ENCODE data around the gene TRPC4.

Gene TRPC4

DNA sequence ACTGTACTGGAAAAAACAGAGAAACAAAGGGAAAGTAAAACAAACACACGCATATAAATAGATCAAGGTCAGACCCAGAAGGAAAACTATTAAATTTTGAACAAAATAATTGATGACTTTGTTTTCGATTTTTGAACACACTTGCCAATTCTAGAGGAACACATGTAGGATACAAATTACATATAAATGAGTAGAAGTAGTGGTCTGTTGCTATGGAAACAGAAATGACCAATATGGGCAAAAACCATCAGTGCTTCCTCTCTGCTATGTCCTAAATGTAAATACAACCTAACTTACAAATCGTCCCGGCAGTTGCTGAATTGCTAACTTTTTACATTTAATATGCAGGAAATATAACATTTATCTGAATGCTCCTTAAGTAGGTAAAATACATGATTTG lies 205.8 kb downstream of the TRPC4 start:
- no peak for TF ChIP-seq JUND (IDR thresholded peaks at IDR 0.05; ENCODE audit: low read depth)
- in situ Hi-C loops (cut with HindIII; ENCODE audit: low pct_unique_long_range_greater_than_20kb, low sequenced_read_pairs) = no loop called here
- DNase-seq (ENCODE audit: low read depth in 1 of 2, low spot score in 1 of 2) = no peak

DNA sequence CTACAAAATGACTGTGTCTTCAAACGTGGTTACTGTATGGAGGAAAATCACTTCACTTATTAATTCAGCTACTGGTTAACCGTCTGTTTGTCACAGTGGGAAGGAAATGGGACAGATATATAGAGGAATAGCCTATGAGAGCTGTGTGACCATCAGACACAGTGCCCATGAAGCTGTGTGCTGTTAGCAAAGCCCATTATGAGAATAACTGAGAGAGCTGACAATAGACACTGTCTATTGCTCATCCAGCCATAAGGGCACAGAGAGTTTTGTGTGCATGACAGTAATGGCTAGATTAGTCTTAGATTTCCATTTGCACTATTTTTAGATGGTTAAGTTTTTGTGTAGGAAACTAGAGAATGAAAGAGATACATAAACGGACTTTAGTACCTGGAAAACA lies 206.9 kb downstream of the TRPC4 start:
- DNase-seq (ENCODE audit: low read depth in 1 of 2, low spot score in 1 of 2) = no peak
- TF ChIP-seq JUND (IDR thresholded peaks at IDR 0.05; ENCODE audit: low read depth) = no peak
- in situ Hi-C loops (cut with HindIII; ENCODE audit: low pct_unique_long_range_greater_than_20kb, low sequenced_read_pairs) = no loop called here

DNA sequence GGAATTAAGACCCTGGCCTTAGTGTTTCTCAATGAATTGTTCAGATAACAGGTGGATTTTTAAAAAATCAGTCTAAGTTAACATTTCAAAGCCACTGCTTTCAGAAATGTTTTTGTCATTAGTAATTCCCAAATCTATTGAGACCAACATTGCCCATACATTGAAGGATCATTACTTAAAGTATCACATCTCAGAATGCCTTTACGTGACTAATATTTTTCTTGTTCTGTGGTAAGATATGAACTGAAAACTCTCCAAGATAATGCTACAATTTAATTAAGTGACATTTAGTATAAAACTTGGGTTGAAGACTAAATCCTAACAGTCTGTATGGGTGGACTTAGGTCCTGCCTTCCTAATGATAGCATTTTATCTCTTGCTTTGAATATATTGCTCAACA lies 211.6 kb downstream of the TRPC4 start:
- TF ChIP-seq JUND (IDR thresholded peaks at IDR 0.05; ENCODE audit: low read depth) = no peak
- no peak for DNase-seq (ENCODE audit: low read depth in 1 of 2, low spot score in 1 of 2)
- in situ Hi-C loops (cut with HindIII; ENCODE audit: low pct_unique_long_range_greater_than_20kb, low sequenced_read_pairs) = no loop called here

DNA sequence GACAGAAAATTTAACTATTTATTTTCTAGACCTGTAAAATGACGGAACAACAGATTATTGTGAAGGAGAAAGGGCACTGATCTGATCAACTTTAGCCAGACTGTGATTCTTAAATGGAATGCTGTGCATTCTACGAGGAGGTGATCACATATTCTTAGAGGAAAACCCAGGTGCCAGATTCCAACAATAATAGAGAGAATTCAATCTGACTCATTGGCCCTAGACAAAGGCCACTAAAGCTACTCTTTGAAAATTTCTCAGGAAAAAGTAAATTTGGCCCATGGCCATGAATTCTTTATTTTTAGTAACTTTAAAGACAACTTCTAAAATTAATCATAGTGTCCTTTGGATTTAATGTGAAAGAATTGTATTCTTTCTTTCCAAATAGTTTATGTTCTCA lies 212.4 kb downstream of the TRPC4 start:
- no peak for DNase-seq (ENCODE audit: low read depth in 1 of 2, low spot score in 1 of 2)
- in situ Hi-C loops (cut with HindIII; ENCODE audit: low pct_unique_long_range_greater_than_20kb, low sequenced_read_pairs) = no loop called here

DNA sequence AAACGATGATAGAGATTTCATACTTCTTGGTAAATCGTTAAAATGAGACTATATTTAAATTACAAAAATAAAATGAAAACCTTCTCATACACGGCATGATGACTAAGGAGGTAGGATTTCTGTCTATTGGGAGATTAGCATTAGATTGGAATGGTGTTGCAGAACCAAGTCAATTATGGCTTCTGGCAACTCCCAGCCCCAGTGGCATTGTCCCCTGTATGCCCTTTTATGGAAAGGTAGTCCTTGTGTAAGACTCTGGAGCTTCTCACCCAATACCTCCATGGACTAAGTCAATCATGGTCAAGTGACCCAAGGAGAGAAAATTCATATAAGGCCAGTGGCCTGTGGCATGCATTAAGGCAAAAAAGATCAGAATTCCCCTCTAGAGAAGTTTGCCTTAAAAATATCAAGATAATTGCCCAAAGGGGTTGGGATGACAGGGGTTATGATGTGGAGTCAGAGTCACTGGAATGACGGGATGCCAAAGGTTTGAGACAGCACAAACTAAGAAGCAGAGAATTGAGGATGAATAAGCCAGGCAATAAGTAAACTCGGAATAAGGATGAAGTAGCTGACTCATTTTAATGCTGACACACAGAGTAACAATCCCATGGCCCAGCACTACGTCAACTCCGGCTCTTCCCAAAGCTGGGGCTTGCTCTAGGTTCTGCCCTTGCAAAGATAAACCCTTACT lies 213.2 kb downstream of the TRPC4 start:
- no peak for TF ChIP-seq JUND (IDR thresholded peaks at IDR 0.05; ENCODE audit: low read depth)
- no peak for DNase-seq (ENCODE audit: low read depth in 1 of 2, low spot score in 1 of 2)
- in situ Hi-C loops (cut with HindIII; ENCODE audit: low pct_unique_long_range_greater_than_20kb, low sequenced_read_pairs) = no loop called here

More for the DNA sequence above, 212.4 kb downstream of the TRPC4 start:
- TF ChIP-seq JUND (IDR thresholded peaks at IDR 0.05; ENCODE audit: low read depth) = no peak

DNA sequence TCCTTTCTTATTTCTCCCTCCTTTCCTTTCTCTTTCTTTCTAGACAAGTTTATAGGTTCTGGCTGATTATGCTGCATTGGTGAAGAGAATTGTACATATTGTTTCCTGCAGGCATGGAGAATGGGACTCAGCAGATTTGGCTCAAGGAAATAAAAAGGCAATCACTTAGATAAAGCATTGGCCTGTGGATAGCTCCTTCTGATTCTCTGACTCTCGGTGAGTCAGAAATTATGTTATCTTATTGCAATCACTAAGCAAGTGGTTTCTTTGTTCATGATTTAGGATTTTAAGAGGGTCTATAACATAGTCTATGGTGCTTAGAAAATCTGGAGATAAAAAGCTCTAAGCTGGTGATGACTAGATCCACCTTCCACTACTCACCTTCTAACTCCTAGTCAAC lies 217.0 kb downstream of the TRPC4 start:
- TF ChIP-seq JUND (IDR thresholded peaks at IDR 0.05; ENCODE audit: low read depth) = no peak
- in situ Hi-C loops (cut with HindIII; ENCODE audit: low pct_unique_long_range_greater_than_20kb, low sequenced_read_pairs) = no loop called here
- DNase-seq (ENCODE audit: low read depth in 1 of 2, low spot score in 1 of 2) = no peak

DNA sequence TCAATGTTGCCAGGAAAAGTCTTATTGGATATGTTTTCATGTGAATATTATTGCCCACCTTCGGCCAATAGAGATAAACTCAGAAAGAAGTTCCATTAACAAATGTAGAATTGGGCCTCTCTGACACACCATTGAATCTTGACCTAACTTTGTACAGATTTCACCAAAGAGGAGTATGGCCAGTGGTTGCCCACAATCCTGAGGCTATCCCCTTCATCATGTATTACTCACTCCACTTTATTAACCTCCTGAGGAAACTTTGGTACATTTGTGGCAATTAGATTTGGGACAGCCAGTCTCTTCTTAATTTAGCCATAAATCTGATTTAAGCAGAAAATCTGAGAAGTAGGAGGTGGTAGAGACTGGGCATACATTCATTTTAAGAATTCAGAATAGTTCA lies 217.7 kb downstream of the TRPC4 start:
- in situ Hi-C loops (cut with HindIII; ENCODE audit: low pct_unique_long_range_greater_than_20kb, low sequenced_read_pairs) = no loop called here
- TF ChIP-seq JUND (IDR thresholded peaks at IDR 0.05; ENCODE audit: low read depth) = no peak
- DNase-seq (ENCODE audit: low read depth in 1 of 2, low spot score in 1 of 2) = no peak

DNA sequence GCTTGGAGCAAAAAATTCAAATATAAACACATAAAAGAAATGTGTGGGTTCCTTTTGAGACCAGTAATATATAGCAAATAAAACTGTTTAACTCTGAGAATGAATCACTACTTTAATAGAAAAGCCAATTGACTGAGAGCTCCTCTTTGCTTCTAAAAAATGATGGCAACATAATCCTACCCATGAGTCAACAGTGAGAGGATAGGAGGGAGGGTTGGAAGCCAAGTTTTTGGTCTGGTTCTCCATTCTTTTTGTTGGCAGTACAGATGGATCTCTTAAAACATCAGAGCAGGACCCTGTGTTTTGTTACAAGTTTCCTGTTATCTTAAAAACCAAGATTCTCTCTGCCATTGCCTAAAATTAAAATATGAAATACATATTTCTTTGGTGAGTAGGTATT lies 221.0 kb downstream of the TRPC4 start:
- no peak for DNase-seq (ENCODE audit: low read depth in 1 of 2, low spot score in 1 of 2)
- no peak for TF ChIP-seq JUND (IDR thresholded peaks at IDR 0.05; ENCODE audit: low read depth)
- in situ Hi-C loops (cut with HindIII; ENCODE audit: low pct_unique_long_range_greater_than_20kb, low sequenced_read_pairs) = no loop called here

DNA sequence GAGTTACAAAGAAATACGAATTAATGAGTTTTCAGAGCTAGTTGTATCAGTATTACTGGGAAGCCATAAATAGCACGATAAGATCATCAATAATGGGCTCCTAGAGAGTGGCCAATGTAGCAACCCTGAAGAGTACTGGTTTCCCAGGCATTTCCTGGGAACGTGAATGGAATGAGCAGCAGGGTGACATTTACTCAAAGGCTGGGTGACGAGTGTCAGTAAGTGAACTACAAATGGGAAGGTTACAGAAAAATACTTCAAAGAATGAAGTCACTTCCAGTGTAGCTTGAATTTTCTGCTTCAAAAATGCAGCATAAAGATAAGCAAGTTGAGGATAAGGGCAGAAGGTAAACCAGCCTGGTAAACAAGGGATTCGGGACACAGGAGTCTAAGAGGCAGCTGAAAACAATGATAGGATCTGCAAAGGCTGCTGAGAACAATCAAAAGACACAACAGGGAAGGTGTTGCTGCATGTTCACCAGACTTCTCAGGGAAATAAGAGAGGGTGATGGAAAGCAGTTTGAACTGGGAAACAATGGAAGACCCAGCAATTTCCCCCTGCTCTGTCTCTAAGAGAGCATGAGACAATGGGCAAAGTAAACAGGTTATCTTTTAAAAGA lies 222.4 kb downstream of the TRPC4 start:
- DNase-seq (ENCODE audit: low read depth in 1 of 2, low spot score in 1 of 2) = no peak
- in situ Hi-C loops (cut with HindIII; ENCODE audit: low pct_unique_long_range_greater_than_20kb, low sequenced_read_pairs) = no loop called here
- TF ChIP-seq JUND (IDR thresholded peaks at IDR 0.05; ENCODE audit: low read depth) = no peak

DNA sequence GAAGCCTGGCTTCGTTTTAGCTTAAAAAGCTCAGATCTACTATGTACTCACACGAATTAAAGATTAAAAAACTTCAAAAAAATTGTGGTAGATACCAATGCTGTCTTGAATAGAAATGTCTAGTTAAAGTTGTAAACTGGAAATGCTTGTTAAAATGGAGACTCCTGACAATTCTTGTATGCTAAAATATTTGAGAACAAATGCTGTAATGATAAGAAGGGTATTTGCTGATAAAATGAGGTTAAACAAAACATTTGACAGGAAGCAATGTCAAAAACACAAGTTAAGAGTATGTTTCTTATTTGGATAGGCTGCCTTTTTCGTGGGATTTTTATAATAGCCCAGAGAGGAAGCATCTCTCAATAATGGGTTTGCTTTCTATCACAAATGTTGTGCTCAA lies 223.0 kb downstream of the TRPC4 start:
- no peak for TF ChIP-seq JUND (IDR thresholded peaks at IDR 0.05; ENCODE audit: low read depth)
- in situ Hi-C loops (cut with HindIII; ENCODE audit: low pct_unique_long_range_greater_than_20kb, low sequenced_read_pairs) = no loop called here
- no peak for DNase-seq (ENCODE audit: low read depth in 1 of 2, low spot score in 1 of 2)

DNA sequence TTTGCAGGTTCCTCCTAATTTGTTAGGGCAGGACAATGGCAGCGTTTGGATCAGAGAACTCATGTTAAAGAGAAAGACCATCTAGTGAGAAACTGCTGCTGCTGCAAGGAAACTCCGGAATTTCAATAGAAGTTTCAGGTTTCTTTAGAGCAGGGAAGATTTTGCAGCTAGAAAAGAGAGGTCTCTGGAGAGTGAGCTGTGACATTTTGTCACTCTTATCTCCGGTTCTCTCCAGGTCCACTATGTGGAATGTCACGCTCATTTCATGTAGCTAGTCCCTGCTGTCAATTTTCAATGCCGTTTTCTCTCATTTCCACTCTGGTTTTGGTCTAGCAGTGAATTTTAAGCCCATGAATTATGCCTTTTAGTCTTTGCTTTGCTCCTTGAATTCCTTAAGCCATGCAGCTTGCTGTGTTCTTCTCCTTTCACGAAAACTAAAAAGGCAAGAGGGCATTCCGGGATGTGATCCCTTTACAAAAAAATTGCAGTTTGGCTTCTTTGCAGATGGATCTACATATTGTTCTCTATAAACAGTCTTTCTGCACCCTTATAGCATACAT lies 224.3 kb downstream of the TRPC4 start:
- no peak for DNase-seq (ENCODE audit: low read depth in 1 of 2, low spot score in 1 of 2)
- in situ Hi-C loops (cut with HindIII; ENCODE audit: low pct_unique_long_range_greater_than_20kb, low sequenced_read_pairs) = no loop called here
- TF ChIP-seq JUND (IDR thresholded peaks at IDR 0.05; ENCODE audit: low read depth) = no peak

DNA sequence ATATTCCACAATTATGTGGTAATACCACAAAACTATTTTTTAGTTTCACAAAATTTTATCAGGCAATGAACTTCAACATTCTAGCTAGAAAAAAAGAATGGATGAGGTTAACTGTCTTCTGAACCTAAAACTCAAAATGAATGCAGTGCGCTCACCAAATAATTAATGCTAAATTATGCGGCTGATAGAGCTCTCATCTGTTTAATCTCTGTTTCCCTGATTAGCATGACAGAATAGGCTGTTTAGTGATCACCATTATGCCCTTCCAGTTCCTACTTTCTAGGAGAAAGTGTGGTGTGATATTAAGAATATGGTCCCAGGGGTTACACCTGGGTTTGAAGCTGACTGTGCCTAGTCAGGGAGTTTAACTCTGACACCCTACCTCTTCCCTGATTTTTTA lies 228.2 kb downstream of the TRPC4 start:
- TF ChIP-seq JUND (IDR thresholded peaks at IDR 0.05; ENCODE audit: low read depth) = no peak
- no peak for DNase-seq (ENCODE audit: low read depth in 1 of 2, low spot score in 1 of 2)
- in situ Hi-C loops (cut with HindIII; ENCODE audit: low pct_unique_long_range_greater_than_20kb, low sequenced_read_pairs) = no loop called here

DNA sequence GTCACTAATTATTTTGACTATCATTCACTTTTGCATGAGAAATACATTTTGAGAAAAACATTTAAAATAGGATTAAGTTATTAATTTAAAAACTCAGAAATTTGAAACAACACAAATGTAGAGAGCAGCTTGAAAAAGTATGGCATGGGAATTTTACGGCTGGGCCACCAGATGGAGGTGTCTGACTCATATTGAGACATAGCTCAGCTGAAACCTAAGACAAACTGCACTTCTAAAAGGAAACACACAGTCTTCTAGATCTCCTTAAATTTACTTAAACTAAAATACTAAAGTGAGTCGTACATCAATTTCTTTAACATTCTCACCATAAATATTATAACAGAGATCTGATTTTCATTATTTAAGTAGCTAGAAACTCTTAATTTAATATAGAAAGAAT lies 229.1 kb downstream of the TRPC4 start:
- TF ChIP-seq JUND (IDR thresholded peaks at IDR 0.05; ENCODE audit: low read depth) = no peak
- in situ Hi-C loops (cut with HindIII; ENCODE audit: low pct_unique_long_range_greater_than_20kb, low sequenced_read_pairs) = no loop called here
- DNase-seq (ENCODE audit: low read depth in 1 of 2, low spot score in 1 of 2) = peak; percentile 1 to 52

Measured in T47D (cell line).